Measurements from ENCODE around the gene FOXA2.
"Not testable (repeated sequence)": the region's sequence is repeated elsewhere in the genome, so short reads cannot be mapped to it uniquely, and the experiment has no call there.

The FOXA2 gene

GRCh38 chr20:22567944-22568871 is 16.2 kb downstream of the FOXA2 start:
- DNase-seq (ENCODE audit: low read depth): no peak

GRCh38 chr20:22566876-22567658 is 17.3 kb downstream of the FOXA2 start:
- DNase-seq (ENCODE audit: low read depth): no peak

DNA sequence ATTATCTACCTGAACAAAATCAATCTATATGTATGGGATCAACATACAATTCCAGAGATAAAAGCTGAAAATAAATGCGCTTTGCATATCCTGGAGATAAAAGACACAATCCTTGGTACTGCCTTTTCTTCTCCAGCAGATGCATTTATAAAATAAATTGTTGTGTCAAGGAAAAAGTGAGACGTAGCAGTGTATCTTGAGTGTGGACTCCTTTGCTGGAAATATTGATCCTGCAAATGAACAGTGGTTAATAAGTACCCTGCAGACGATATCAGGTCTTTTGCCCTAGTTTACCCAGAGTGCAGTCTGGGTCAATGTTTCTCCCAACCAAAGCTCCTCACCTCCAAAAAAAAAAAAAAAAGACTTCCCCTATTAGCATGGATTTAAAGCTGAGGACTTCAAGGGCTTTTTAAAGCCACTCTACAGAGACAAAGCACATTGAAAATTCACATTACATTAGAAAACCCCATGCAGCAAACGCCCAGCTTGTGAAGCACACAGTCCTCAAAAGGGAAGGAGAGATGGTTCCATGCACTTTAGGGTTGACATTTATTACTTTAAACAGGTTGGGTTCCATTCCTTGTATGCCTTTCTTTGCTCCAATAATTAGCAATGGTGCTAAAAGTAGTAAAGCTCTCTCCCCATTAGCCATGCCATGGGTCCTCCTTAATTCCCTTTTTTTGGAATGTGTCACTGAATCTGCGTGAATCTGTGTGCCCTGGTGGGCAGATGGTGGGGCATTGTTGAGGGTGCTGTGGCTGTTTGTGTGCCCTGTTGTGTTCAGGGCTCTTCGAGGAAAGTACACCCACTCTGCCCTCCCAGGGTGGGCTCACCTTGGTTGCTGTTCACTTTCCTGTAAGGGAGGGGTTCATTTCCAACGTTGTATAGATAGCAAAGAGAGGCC is 21.1 kb downstream of the FOXA2 start:
- no peak for DNase-seq (ENCODE audit: low read depth)

DNA sequence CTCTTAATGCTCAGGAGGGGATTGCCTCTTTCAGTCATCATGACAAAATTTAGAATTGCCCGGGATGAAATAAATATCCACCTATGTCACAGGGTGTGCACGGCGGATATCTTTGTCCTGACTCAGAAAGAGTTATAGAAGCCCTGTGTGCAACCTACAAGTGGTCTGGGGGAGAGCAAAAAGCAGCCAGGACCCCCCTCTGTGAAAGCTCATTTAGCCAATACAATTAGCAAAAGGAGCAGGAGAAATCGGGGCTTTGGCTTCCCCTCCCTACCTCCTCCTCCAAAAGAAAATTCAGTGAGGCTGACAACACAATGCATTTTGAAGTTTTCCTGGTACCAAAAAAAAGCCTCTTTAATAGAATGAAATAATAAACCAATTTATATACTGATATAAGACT is 21.8 kb downstream of the FOXA2 start:
- DNase-seq (ENCODE audit: low read depth): no peak

- DNase-seq (ENCODE audit: low read depth): no peak
Observed at GRCh38 chr20:22561965-22562577, 22.3 kb downstream of the FOXA2 start.

- no peak for DNase-seq (ENCODE audit: low read depth)
Observed at GRCh38 chr20:22560817-22561216, 23.6 kb downstream of the FOXA2 start.

DNA sequence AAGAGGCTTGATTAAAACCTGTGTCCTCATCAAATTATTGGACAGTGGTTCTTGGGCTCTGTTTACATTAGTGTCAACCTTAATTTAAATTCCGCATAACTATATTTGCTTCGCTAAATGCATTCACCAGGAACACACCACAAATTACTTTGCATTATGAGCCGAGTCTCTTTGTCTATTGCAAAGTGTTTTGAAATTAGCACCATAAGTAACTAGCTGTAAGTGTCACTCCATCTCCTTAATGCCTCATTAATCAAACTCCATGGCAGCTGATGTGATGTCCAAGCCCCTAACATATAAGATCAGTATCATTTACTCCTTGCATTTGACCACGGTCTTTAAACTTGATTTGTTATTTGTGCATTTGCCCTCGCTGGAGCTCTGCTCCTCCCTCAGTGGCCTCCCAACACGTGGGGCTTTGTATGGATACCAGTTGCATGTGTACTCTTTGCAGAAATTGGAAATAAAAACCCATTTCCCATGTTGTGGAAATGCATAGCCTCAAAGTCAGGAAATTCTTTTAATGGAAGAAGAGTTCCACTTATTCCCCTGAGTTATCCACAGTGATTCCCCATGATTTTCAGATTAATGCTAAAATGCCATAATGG is 24.6 kb downstream of the FOXA2 start:
- no peak for DNase-seq (ENCODE audit: low read depth)

DNA sequence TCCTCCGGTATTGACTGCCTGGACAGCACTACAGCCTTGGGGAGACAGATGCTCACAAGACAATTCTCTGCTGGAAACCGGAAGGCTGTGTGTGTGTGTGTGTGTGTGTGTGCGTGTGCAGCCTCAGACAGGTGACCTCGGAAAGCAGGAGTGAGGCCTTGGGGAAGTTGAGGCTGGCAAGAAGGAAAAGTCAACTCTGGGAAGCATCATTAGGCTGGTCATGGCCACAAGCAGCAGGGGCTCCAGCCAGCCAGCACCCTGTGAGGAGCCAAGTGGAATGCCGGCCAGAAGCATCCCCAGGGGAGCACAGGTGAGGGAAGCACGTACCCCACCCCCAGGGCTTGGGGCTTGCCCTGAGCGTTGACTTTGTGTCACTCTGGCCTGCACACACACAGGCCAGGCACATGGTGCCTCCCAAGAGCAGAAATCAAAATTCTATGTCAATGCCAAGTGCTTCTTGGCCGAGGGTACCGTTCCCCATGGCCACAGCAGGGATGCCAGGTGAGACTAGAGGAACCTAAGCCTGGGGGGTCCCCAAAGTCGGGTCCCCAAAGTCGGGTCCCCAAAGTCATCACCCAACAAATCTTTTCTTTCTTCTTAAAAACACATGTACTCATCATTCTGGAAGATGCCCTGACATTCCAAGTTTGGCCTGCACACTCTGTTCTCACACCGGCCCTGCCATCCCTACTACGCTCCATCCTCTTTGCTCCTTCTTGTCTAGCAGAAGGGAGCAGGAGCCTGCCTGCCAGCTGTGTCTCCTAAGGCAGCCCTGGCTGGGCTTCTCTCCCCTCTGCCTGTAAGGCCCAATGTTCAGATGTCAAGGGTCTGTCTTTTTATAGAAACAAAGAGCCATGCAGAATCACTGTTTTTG is 26.7 kb downstream of the FOXA2 start:
- no peak for DNase-seq (ENCODE audit: low read depth)

- no peak for DNase-seq (ENCODE audit: low read depth)
Observed at GRCh38 chr20:22556565-22557056, 27.8 kb downstream of the FOXA2 start.

DNA sequence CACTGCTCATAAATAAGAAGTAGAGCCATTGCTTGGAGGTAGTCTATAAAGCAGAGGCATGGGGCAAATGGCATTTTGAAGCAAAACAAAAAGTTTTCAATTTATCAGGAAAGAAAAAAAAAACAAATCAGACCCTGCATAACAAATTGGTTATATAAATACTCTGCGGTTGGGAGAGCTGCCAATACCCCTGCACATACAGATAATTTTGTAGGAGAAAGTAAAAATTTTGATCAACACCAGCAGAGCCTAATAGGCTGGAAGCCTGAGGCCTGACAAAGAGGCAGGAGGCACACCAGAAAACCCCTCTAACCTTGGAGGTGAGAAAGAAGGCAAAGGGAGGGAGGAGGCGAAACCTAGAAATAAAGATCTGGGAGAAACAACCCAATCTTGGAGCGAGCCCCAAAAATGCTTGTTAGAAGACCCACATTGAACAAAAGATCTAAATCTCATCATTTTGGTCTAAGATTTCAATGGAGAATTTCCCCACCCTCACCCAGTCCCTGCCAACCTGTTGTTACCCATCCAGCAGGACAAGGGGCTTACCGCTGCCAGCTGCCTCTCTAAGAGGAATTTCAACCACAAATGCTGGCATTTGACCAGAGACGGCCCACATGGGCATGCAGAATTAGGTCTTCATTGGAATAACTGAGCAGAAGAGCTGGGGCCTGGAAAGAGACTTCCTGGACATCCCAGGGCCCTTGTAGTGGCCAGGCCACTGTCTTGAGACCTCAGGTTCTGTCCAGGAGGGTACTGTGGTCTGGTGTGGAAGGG is 28.4 kb downstream of the FOXA2 start:
- no peak for DNase-seq (ENCODE audit: low read depth)

GRCh38 chr20:22554391-22554790 is 30.0 kb downstream of the FOXA2 start:
- no peak for DNase-seq (ENCODE audit: low read depth)

DNA sequence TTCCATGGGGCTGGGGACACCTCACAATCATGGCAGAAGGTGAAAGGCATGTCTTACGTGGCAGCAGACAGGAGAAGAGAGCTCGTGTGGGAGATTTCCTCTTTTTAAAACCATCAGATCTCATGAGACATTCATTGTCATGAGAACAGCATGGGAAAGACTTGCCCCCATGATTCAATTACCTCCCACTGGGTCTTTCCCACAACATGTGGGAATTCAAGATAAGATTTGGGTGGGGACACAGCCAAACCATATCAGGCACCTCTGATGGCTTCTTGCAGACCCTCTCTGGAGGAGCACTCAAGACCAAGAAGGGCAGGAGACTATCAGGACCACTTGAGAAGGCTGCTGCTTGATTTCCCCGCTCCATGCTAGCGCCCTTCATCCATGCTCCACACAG is 33.9 kb downstream of the FOXA2 start:
- not testable (repeated sequence) for DNase-seq (ENCODE audit: low read depth)

- no peak for DNase-seq (ENCODE audit: low read depth)
Observed at GRCh38 chr20:22548040-22548439, 36.3 kb downstream of the FOXA2 start.

GRCh38 chr20:22546344-22546743 is 38.0 kb downstream of the FOXA2 start:
- DNase-seq (ENCODE audit: low read depth): no peak

DNA sequence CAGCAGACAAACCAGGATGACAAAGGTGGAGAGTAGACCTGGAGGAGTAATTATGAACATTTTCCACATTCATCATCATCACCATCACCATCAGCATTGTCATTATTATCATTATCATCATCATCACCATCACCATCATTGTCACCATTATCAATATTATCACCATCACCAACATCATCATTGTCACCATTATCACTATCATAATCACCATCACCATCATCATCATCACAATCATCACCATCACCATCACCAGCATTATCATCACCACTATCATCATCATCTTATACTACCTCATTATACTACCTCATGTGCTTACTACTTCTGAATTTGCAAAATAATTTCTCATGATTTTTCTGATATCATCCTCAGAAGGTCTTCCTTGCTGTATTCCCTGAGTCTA is 39.3 kb downstream of the FOXA2 start:
- DNase-seq (ENCODE audit: low read depth): no peak

GRCh38 chr20:22544462-22544861 is 39.9 kb downstream of the FOXA2 start:
- no peak for DNase-seq (ENCODE audit: low read depth)

GRCh38 chr20:22542427-22542826 is 41.9 kb downstream of the FOXA2 start:
- no peak for DNase-seq (ENCODE audit: low read depth)

DNA sequence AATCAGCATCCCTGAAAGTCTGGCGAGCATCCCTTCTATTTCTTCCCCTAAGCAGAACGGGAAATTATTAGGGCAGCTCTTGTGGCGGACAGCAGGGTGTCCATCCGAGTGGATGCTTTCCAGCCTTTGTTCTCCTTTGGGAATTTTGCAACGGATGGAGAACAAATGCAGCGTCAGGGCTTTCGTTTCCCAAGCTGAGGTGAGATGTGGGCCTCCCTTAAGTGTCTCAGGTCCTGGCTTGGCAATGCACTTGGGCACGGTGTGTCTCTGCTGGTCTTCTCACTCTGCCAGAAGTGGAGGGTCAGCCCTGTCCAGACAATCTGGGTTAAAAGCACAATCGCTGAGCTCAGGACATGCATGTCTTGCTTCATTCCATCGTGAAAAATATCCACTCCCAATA is 43.5 kb downstream of the FOXA2 start:
- no peak for DNase-seq (ENCODE audit: low read depth)

Measured in stromal cell of bone marrow (primary cell).